NB4 (cell line): ENCODE data around the gene LPP.

Experiments
- DNase-seq: peaks from one replicate; pipeline ENCODE4 v3.0.0; 2010; ENCODE audit warnings: low read depth
- H3K4me3 ChIP-seq: one replicate; pipeline ENCODE4 v1.5.1; 2011; ENCODE audit warnings: mild to moderate bottlenecking, low read depth, low read length, moderate library complexity
- CTCF ChIP-seq: IDR thresholded peaks from one replicate; pipeline ENCODE4 v1.5.1; 2012; ENCODE audit warnings: low read depth, low read length
- MYC ChIP-seq: IDR thresholded peaks from 2 replicates; pipeline ENCODE4 v1.6.1; 2011; ENCODE audit warnings: low read depth, low read length
- POLR2A ChIP-seq: IDR thresholded peaks from 2 replicates; pipeline ENCODE4 v1.6.1; 2011; ENCODE audit warnings: mild to moderate bottlenecking; ENCODE audit not compliant: insufficient read length; ENCODE audit errors: extremely low read depth
- TF ChIP-seq, protein P1 (sequence below): IDR thresholded peaks from 2 replicates; pipeline ENCODE4 v1.6.1; 2011; ENCODE audit warnings: low read depth, low read length

LPP gene

DNA sequence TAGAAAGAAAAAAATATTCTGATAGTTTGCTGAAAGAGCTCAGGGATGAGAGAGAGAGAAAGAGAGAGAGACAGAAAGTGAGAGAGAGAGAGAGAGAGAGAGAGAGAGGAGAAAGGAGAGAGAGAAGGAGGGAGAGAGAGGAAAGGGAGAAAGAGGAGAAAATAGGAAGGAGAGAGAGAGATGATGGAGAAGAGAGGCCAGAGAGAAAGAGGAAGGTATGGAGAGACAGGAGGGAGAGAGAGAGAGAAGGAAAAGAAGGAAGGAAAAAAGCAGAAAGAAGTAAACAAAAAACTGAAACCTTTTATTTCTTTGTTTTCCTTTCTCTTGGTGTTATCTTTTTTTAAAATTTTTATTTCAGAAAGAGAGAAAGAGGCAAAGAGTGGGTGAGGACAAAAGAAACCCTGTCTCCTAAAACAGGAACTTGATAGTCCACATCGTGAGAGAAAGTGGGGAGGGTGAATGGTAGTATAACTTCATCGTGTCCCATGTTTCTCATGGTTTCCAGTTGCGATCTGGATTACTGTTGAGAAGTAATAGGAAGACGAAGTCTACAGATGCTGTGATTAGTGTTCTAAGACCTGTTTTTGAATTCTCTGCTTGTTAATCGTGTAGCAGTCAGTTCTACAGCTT lies 279.7 kb downstream of the LPP start:
- no peak overlapping the region for H3K4me3 ChIP-seq
- DNase-seq, result no peak
- TF ChIP-seq CTCF (no peak), POLR2A (no peak), MYC (no peak)
- TF ChIP-seq, protein P1, sequence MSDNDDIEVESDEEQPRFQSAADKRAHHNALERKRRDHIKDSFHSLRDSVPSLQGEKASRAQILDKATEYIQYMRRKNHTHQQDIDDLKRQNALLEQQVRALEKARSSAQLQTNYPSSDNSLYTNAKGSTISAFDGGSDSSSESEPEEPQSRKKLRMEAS, result no peak

DNA sequence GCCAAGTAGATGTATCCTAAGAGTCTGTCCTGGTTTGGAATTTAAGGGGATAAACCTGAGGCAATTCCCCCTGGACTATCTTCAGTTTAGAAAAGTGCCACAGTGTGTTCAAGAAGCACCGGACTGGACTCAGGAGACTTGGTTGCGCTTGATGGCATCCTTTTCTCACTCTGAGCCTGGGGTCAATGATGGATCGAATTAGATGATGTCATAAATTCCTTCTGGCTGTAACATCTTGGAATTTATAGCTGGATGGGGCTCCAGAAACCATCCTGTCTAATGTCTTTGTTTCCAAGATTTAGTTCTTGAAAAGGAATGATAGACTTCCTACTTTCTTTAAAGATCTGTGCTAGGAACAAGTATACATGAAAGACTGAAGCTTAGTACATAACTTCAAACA lies 280.6 kb downstream of the LPP start:
- no peak for TF ChIP-seq POLR2A
- no peak for TF ChIP-seq MYC
- TF ChIP-seq, protein P1, result no peak
- TF ChIP-seq CTCF, result no peak
- H3K4me3 ChIP-seq, result no peak overlapping the region
- DNase-seq, result no peak

DNA sequence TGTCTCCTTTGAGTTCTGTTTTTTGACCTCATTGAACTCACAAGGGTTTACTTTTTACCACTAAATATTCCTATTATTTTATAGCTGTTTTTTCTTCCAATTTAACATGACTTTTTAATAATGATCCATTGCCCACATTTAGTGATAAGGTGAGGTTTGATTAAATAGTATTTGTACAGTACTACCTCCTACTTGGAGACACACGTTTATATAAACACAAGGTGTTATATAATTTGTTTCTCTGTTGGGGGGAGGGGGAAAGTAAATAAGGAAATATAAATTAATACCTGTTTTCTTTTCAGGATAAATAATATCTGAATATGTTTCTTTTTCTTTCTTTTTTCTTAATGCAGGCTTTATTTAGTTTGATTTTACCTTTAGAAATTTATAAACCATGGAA lies 281.3 kb downstream of the LPP start:
- no peak for DNase-seq
- TF ChIP-seq, protein P1, result no peak
- TF ChIP-seq MYC, result no peak
- no peak for TF ChIP-seq POLR2A
- TF ChIP-seq CTCF, result no peak
- H3K4me3 ChIP-seq, result no peak overlapping the region

GRCh38 chr3:188437926-188438325 lies 284.0 kb downstream of the LPP start:
- no peak for TF ChIP-seq POLR2A
- TF ChIP-seq, protein P1, result no peak
- TF ChIP-seq MYC, result no peak
- TF ChIP-seq CTCF, result no peak
- DNase-seq, result no peak
- H3K4me3 ChIP-seq, result no peak overlapping the region

DNA sequence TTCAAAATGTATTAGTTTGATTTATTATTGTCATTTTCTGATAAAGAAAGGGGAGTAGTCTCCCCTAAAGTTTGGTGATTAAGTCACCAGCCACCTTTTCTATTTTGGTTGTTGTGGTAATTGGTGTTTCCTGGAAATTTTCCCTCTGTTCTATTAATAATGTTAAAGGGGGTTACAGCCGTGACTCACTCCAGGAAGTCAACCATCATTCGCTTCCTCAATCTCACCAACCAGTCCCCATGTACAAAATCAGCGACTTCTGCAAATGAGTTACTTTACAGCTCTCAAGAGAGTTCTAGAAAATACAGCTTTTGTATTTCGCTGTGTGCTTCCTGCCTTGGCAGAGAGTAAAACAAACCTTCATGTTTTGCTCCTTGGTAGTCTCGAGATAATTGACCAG lies 285.1 kb downstream of the LPP start:
- DNase-seq, result peak; percentile 84
- no peak overlapping the region for H3K4me3 ChIP-seq
- TF ChIP-seq MYC, result no peak
- no peak for TF ChIP-seq CTCF
- TF ChIP-seq POLR2A, result no peak
- TF ChIP-seq, protein P1, result no peak
